ENCODE results near the gene LDLRAD3.

DNA sequence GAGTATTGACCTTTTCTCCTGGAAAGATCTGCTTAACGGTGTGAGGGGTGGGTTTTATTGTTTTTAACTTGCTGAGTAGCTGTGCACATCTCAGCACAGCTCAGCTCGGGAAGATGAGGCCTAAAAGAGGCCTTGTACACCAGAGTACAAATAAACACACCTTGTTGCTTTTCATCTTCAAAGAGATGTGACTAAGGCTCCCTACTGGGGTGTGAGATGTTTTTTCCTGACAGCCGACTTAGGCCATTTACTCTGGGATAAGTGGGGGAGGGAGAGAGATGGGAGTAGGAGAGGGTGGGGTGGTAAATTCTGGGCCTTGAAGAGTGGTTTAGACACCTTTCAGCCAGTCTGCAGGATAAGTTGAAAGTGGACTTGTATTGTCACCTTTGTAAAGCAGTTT lies 2.9 kb downstream of the LDLRAD3 start:
- TF ChIP-seq, protein P1, sequence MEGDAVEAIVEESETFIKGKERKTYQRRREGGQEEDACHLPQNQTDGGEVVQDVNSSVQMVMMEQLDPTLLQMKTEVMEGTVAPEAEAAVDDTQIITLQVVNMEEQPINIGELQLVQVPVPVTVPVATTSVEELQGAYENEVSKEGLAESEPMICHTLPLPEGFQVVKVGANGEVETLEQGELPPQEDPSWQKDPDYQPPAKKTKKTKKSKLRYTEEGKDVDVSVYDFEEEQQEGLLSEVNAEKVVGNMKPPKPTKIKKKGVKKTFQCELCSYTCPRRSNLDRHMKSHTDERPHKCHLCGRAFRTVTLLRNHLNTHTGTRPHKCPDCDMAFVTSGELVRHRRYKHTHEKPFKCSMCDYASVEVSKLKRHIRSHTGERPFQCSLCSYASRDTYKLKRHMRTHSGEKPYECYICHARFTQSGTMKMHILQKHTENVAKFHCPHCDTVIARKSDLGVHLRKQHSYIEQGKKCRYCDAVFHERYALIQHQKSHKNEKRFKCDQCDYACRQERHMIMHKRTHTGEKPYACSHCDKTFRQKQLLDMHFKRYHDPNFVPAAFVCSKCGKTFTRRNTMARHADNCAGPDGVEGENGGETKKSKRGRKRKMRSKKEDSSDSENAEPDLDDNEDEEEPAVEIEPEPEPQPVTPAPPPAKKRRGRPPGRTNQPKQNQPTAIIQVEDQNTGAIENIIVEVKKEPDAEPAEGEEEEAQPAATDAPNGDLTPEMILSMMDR (conservative IDR thresholded peaks at IDR 0.05; ENCODE audit: low read depth, low read length), result no peak
- TF ChIP-seq EZH2phosphoT487 (IDR thresholded peaks at IDR 0.05; ENCODE audit: borderline replicate concordance, low read length), result no peak

Measured in PC-3 (cell line).